HK-2 (cell line): ENCODE measurements around the gene KRT77.
"Not testable (repeated sequence)": the region's sequence is repeated elsewhere in the genome, so short reads cannot be mapped to it uniquely, and the experiment has no call there.

Experiments used
- DNase-seq: peaks from one replicate; pipeline ENCODE4 v3.0.0-alpha.2; 2018; ENCODE audit not compliant: unreplicated experiment

The KRT77 gene

DNA sequence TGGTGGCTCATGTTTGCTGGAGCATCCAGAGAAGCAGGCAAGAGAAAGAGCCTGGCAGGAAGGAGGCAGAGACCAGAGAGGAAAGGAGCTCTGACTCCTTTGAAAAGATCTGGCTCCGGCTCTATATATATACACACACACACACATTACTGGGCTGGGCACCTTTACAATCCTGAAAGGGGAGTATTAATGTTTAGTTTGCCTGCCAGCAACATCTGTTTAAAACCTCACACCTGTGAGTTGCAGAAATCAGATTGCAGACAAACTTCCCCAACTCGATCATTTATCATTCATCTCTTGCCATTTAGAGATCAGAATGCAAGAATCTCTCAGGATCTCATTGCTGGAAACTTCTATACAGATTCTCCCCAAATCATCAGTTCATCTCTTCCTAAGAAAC is at the start of gene KRT77:
Gene KRT77 (minus strand): TSS at position 101 of the 400 bp plus-strand sequence. CDS start 90 bp downstream, at position 11.
- no peak for DNase-seq

DNA sequence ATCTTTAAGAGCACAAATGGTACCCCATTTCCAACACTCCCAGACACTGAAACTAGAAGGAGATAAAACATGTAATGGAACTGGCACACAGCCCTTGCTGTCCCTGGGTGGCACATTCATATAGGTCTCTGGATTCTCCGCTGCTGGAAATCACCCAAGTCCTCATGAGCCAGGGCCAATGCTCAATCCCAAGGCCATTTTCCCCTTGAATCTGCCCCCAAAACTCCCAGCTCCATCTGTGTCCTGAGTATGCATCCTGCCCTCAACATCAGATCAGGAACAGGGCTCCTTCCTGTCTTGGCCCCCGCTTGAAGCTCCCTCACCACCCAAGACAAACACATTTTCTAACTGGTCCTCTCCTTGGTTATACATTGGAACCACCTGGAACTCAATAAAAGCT is 49.2 kb upstream of the KRT77 start:
- no peak for DNase-seq

DNA sequence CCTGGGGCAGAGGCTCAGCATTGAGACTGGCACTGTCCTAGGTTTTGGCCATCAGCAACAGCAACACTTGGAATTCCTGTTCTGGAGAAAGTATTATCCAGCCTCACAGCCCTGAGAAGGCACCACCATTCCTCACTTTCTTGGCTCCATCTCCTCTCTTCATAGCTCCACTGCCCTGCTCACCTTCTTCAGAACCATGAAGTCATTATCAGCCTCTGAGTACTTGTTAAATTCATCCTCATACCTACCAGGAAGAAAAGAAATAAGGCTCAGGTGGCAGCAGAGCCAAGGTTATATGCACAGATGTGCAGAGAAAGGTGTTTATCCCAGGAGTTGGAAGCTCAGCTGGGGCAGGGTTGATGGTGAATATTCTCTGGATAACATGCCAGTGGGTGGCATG is 48.5 kb upstream of the KRT77 start:
- DNase-seq, result no peak

DNA sequence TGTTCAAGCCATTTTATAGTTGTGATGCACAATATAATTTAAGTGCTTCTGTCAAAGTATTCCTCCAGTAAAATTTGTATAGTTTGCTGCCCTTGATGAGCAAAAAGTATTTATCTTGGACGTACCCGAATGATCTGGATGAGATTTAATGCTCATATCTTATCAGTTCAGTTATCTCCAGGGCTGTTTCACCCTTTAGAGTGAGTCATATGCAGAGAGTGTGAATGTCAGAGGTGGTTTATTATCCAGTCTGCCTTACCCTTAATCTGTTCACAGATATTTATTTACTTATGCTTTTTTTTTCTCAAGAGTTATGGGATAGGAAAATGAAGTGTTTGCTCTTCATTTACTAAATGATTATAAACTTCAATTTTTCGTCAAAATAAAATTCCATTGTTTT is 47.2 kb upstream of the KRT77 start:
- DNase-seq, result not testable (repeated sequence)

DNA sequence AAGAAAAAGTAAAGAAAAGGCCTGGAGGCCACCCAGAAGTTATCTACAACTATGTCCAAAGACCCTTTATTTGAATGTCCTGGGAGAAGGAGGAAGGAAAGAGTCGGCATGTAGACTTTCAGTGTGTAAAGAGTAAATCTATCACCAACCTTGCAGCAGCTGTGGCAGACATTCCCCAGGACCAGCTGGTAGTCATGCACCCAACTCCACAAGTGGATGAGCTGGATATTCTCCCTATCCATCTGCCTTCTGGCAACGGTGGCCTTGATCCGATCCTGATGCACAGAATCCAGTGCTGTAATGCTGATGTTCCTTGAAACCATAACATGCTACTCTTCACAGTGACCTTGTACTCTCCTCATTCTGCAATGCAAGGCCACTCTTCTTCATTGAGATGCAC is 46.5 kb upstream of the KRT77 start:
- DNase-seq, result no peak

DNA sequence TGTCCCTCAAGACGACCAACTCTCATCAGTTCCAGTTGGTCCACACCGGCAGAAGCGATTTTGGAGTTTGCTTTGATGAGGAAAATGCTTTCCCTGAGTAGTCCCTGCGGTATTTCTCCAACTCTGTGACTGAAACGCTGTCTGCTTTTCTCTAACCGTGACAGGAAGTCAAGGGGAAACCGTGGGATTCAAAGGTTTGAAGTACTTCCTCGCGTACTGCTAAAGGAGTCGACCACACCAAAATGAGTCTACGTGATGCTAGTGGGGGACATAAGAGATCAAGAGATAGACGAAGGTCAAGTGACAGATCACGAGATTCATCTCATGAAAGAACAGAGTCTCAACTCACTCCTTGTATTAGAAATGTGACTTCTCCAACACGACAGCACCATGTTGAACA is 45.3 kb upstream of the KRT77 start:
- no peak for DNase-seq

DNA sequence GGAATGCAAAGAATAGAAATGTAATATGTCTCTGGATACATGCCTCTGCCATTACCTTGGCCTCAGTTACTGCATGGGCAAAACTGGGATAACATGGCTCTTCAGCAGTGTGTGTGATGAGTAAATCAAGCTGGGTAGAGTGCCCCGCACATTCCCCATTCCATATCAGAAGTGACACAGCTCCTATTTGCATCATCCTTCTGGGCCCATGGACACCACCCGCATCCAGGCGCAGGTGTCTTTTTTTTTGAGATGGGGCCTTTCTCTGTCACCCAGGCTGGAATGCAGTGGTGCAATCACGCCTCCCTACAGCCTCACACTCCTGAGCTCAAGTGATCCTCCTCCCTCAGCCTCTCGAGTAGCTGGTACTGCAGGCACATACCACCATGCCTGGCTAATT is 42.2 kb upstream of the KRT77 start:
- DNase-seq, result no peak

DNA sequence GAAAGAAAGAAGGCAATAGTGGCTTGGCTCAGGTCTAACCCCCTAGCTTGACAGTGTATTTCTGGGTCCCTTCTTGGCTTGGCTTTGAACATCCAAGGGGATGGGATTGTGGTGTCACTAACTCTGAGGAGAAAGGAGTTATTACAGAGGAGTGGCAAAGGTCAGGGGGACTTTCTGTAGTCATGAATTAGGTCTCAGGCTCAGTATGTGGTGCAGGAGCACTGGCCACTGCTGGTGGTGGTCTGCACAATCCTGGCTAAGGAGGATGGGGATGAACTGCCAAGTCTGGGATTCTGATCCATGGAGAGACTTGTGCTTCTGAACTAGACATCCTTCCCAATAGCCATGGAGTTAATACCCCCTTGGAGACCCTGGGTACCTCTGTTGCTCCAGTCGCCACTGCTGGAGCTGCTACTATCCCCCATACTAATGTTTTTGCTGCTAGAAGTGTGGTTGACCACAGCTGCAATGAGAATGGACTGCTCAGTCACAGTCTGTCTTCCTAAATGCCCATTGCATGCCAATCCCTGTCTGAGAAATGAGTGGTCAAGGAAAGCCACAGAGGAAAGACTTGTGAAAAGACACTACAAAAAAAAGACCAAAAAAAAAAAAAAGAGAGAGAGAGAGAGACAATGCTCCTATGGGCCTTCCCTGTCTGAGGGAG is 41.3 kb upstream of the KRT77 start:
- no peak for DNase-seq

DNA sequence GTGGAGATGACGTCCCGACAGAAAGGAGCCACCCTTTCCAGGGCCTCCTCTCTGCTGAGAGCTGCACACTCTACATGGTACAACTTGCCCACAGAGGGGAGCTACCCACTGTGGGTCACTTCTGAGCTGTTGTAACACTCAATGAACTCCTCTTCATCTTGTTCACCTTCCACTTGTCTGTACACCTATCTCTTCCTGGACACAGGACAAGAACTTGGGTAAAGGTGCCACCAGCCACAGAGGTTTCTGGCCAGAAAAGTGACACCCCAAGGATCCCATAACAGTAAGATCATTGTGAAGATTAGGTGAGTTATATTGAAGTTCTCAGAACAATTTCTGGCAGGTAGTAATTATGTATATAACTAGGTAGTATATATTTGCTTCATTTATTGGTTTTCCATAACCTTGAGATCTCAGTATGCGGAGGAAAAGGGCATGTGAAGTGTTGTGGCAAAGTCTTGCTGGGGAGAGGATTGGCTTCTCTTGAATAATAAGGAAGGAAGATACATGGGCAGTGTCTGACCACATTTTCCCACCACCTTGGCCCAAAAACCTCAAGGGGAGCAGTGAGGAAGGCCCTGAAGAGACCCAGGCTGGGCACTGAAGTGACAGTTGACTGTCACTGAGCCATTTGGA is 39.6 kb upstream of the KRT77 start:
- no peak for DNase-seq

DNA sequence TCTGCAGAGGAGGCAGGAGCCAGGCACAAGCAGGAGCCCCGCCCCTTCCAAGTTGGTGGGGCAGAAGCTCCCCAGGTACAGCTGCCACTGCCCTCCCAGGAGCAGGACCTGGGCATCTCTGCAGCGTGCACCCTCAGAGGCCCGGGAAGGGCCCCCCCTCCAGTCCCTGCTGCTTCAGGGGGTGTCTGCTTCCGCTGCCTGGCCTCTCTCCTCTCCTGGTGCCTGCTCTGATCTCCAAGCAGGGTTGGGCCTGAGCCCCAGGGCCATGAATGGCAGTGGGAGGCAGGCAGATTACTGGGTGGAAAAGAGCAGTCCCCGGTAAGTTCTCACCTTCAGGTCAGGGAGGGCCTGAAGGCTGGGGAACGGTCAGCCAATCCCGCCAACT is 38.9 kb upstream of the KRT77 start:
- no peak for DNase-seq

DNA sequence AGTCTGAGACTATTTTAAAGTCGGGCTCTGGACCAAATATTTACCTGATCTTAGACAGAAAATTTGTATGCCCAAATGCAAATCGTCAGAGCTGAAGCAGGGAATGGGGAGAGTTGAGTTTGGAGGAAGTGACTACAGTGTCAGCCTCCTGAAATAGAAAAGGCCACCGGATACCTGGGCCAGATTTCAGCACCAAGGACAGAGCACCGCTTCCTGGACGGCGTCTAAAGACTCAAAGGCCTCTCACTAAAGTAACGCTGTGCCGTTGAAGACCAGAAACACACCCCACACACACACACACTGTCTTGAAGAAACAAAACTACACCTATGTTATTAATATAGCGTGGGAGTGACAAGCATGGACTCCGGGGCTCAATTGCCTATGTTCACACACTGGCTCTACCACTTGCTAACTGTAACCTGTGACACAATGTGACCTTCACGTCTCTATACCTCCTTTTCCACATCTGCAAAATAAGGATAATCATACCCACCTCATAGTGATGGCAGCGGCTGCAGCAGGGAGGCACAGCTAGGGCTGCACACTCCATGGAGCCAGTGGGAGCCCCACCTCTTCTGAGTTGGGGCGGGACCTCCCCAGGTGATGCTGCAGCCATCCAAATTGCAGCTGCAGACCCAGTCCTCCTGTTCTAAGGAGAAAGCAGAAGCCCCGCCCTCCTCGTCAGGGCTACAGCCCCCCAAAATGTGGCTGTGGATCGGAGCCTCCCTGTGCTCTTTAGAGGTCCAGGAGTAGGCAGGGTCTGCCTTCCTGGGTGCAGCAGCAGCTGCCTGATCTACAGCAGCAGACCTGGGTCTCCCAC is 38.3 kb upstream of the KRT77 start:
- peak; percentile 66 for DNase-seq

DNA sequence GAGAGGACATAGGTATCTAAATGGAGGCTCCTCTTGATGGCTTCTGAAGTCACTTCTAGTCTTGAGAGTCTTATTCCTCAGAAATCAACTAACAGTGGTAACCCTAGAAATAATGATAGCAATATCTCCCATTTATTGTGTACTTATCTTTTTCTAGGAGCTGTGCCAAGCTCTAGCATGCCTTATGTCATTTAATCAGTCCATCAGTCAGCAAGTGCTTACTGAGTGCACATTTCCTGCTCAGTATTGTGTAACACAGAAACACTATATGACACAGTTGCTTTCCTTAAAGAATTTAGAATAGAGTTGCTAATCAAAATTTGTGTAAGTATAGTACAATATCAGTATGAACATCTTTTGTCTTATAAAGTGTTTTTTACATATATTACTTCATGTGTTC is 37.3 kb upstream of the KRT77 start:
- no peak for DNase-seq

DNA sequence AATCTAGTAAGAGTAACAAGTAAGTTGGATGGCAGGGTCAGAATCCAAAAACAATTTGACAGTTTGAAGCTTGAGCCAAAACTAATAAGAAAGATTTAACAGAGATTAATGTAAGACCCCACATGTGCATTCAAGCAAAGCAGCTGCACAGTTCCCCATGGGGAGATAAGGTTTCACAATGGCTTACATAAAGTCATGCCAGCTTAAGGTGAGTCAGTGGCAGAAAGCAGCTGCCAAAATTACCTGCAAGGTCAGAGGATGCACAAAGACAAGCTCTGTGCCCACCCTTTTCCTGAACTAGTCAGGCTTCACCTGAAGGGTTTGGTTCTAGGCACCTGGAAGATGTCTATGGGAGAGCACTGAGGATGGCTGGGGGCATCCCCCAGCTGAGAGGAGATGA is 36.6 kb upstream of the KRT77 start:
- DNase-seq, result no peak

DNA sequence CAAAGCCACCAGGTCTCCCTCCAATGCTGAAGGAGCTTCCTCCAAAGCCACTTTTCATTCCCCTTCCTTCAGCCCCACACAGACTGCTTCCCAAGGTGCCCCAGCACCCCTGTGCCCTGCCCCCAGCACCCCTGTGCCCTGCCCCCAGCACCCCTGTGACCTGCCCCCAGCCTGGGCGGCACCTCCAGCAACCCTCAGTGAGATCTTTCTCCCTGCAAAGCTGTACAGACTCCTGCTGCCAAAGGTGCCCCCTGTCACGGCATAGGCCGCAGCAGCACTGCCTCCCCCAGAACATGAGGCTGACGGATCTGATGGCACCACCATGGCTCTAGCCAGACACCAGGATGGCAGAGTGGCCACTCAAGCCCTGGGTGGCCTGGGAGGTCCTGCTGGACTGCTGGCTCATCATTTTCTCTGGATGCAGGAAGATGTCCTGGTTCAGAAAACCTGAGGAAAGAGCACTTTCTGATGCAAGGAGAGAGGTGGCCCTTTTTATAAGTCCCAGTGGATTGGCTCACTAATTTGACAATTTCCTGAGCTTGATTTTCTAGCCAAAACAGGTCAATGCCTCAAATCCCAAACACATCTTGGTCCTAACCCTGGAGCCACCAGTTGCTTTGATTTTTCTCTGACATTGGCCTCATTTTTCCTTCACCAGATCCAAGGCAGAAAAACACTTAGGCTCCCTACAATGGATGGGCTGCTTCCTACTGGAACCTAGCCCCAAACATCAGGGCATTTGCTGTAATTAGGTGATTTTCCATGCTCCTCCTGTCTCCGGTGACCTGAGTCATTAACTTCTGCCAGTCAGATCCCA is 32.7 kb upstream of the KRT77 start:
- no peak for DNase-seq

DNA sequence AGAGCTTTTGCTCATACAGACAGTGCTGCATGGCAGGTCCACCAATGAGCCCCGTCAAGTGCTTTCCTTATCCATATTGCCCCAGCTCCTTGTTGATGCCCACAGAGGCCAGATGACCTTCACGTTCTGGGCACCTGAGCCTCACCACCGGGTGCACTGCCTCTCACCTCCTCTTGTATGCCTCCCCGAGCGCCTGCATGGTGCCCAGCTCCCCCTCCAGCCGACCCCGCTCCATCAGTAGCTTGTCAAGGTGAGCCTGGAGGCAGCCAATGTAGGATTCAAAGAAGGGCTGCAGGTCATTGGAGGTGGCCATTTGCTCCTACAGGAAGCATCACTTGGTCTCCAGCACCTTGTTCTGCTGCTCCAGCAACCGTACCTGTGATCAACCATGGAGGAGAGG is 31.8 kb upstream of the KRT77 start:
- no peak for DNase-seq

DNA sequence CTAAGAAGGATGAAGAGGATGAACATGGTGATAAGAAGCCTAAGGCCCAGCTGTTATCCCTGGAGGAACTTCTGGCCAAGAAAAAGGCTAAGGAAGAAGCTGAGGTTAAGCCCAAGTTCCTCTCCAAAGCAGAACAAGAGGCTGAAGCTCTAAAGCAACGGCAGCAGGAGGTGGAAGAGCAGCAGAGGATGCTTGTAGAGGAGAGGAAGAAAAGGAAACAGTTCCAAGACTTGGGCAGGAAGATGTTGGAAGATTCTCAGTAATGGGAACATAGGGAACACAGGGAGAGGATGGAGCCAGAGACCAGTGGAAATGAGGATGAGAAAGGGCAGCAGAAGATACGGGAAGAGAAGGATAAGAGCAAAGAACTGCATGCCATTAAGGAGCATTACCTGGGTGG is 27.5 kb upstream of the KRT77 start:
- no peak for DNase-seq

DNA sequence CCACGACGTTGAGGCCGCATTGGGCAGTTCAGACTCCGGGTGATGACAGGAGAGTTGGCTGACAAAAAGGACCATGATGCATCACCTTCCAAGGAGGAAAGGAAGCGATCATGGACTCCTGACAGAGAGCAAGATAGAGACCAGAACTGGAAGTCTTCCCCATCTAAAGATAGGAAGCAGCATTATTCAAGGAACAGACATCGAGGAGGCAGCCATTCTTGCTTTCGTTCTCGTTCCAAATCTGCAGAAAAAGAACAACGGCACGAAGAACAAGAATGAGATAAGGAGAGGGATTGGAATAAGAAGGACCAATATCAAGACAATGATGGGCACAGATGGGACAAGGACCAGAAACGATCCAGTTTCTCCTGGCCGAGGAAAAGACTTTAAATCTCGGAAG is 27.1 kb upstream of the KRT77 start:
- DNase-seq, result no peak

DNA sequence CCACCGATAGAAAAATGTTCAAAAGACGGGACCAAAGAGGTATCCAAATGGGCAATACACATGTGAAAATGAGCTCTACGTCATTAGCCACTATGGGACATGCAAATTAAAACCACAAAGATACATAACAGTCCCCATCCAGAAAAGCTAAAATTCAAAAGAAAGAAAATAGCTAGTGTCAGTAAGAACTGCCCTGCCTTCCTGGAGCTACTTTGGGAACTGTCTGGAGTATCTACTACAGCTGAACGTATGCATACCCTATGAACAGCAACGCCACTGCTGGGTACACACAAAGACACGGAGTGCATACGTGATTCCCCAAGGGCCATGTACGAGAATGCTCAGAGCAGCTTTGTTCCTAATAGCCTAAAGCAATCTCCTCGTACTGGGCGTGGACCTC is 25.8 kb upstream of the KRT77 start:
- no peak for DNase-seq

DNA sequence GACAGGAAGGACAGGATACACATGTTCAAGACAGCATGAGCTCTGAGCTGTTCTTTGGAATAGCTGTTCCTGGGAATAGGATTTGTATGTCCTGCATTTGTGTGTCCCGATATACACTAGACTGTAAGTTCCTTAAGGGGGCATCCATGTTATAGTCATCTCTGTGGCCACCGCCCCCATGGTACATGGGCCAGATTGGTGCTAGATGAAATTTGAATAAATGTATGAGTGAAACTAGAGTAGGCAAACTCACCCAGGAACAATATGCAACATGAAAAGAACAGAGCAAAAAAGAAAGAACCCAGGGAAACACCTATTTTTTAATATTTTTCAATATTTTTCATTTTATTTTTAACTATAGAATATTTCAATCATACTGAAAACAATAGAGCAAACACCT is 25.1 kb upstream of the KRT77 start:
- no peak for DNase-seq

DNA sequence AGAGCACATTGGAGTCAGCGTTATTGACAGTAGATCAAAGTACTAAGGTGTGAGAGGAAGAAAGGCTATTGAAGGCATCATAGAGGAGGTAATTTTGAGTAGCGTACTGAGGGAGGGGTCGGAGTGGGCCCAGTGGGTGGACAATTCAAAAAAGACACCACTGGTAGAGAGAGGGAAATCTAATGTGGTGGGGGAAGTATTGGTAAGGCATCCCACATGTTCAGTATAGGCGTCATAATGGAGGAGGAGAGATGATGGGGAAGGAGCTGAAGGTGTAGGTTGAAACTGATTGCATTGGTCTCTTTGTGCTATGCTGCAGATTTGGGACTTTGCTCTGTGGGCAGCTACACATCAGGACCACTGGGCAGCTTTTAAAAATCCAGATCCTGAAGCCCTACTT is 23.7 kb upstream of the KRT77 start:
- DNase-seq, result no peak

DNA sequence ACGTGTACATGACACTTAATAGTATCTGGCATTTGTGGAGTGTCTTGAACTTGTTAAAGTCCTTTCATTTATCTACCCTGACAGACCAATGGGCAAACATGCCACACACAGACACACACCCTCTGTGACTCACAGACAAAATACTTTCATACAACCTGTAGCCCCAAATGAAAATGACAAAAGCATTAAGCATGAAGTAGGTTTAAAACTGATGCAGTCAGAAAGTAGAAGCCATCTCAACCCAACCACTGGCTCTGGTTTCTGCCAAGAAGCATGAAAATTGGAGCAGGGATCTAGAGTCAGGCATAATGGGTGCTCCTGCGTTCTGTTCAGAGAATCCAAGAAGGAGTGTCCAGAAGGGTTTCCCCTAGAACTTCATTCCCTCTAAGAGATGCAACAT is 23.1 kb upstream of the KRT77 start:
- DNase-seq, result no peak

DNA sequence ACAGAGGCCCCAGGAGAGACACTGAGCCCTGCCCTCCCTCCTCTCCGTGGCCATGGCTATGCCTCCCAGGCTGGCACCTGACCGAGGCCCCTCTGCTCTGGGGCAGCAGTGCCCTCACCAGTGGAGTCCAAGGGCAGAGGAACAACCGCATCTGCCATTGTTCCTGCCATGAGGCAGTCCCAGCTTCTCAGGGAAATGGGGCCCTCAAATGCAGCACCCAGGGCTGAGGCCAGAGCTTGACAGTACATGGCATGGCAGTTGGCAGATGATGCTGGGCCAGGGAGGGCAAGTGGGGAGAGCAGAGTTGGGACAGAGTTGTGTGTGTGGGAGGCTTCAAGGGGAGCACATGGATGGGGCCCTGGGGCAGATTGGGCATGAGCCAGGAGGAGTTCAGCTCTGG is 21.1 kb upstream of the KRT77 start:
- no peak for DNase-seq
